ENCODE results near the gene PDE6G. TPM values are rescaled to one million over a fixed set of nuclear protein-coding genes. Genes with fewer than 3 reads are reported as not detected.

The PDE6G gene
- total and polyA plus RNA-seq, 4 donors, result 0.25 to 1.9 (median 1.3) TPM

GRCh38 chr17:81666092-81666341 is 9.7 kb upstream of the PDE6G start:
- peak overlapping the region; percentile 85 to 91 (median 89) for H3K4me3 ChIP-seq (ENCODE audit: low read depth in 1 of 3, low read length in 3 of 3)
- H3K27me3 ChIP-seq (ENCODE audit: control insufficient read depth in 4 of 4, insufficient read depth in 4 of 4, low read length in 3 of 4), result no peaks in the 10 kb centered on the region
- no peaks in the 10 kb centered on the region for H3K9me3 ChIP-seq (ENCODE audit: control insufficient read depth in 4 of 4, low read length in 3 of 4)
- DNase-seq (ENCODE audit: low spot score), result no peak
- under 1% methylated on average over 16 of the region's 16 CpGs for WGBS
- H3K36me3 ChIP-seq (ENCODE audit: control insufficient read depth in 4 of 4, insufficient read depth in 3 of 4, low read depth in 1 of 4, low read length in 3 of 4), result peaks cover 0 to 13% (median 6%) of the 10 kb centered on the region in 4 donors
- H3K27ac ChIP-seq (ENCODE audit: low read depth in 1 of 2, low read length in 2 of 2), result peak overlapping the region; percentile 49 to 81
- peaks cover 11 to 25% (median 18%) of the 10 kb centered on the region in 4 donors for H3K4me1 ChIP-seq (ENCODE audit: control insufficient read depth in 4 of 4, insufficient read depth in 4 of 4, low read length in 3 of 4)
- TF ChIP-seq RAD21 (IDR thresholded peaks at IDR 0.05) (no peak), FOXA1 (IDR thresholded peaks at IDR 0.05) (no peak), SP1 (IDR thresholded peaks at IDR 0.05) (no peak), REST (IDR thresholded peaks at IDR 0.05) (no peak), JUND (IDR thresholded peaks at IDR 0.05) (no peak), TAF1 (conservative IDR thresholded peaks at IDR 0.05) (no peak), FOXA2 (IDR thresholded peaks at IDR 0.05) (no peak), HNF4G (IDR thresholded peaks at IDR 0.05) (no peak), GABPA (IDR thresholded peaks at IDR 0.05 in 1 of 2, conservative IDR thresholded peaks at IDR 0.05 in 1 of 2) (no peak), CTCF (IDR thresholded peaks at IDR 0.05; ENCODE audit: low read depth, low read length, missing input control) (no peak), HNF4A (conservative IDR thresholded peaks at IDR 0.05) (no peak), EGR1 (IDR thresholded peaks at IDR 0.05; ENCODE audit: low read depth in 2 of 2) (no peak), YY1 (IDR thresholded peaks at IDR 0.05) (no peak), NR2F2 (IDR thresholded peaks at IDR 0.05) (no peak), MAX (IDR thresholded peaks at IDR 0.05) (no peak), ATF3 (IDR thresholded peaks at IDR 0.05) (no peak), ZBTB33 (IDR thresholded peaks at IDR 0.05) (no peak), RXRA (IDR thresholded peaks at IDR 0.05) (no peak)
- H3K9ac ChIP-seq (ENCODE audit: low read depth in 1 of 2, low read length in 2 of 2), result peak overlapping the region; percentile 2 to 95
